Neural progenitor cell (in vitro differentiated cells): ENCODE measurements around the gene MICU2.

Source experiments
- EZH2 ChIP-seq: fragments of 200-600 bp; sonication (generic); IDR thresholded peaks from 2 replicates; pipeline ENCODE4 v1.6.1; 2017; ENCODE audit warnings: antibody characterized with exemption, mild to moderate bottlenecking, moderate library complexity
- EZH2phosphoT487 ChIP-seq: fragments of 200-600 bp; sonication (generic); IDR thresholded peaks from 2 replicates; pipeline ENCODE4 v1.6.1; 2017; ENCODE audit warnings: antibody characterized with exemption
- TF ChIP-seq, protein P1 (sequence below): fragments of 200-600 bp; sonication (generic); IDR thresholded peaks from 2 replicates; pipeline ENCODE4 v1.5.1; 2017; ENCODE audit warnings: antibody characterized with exemption, mild to moderate bottlenecking

DNA sequence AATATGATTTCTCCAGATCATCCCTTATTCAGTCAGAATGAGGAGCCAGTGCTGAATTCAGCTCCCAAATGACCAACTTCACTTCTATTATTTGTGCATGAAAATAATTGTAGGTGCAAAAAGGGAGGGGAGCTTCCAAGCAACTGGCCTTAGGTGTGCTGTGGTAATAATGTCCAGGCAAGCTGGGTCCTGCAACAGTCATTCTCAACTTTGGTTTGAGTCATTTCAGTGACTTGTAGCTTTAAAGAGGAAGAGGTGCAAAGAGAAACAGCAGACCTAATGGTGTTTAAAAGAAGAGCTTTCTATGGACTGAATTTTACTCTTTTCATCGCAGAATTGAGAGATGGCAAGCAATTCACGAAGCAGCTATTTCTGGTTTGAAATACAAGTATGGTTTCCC is 37.7 kb upstream of the MICU2 start:
- TF ChIP-seq, protein P1, sequence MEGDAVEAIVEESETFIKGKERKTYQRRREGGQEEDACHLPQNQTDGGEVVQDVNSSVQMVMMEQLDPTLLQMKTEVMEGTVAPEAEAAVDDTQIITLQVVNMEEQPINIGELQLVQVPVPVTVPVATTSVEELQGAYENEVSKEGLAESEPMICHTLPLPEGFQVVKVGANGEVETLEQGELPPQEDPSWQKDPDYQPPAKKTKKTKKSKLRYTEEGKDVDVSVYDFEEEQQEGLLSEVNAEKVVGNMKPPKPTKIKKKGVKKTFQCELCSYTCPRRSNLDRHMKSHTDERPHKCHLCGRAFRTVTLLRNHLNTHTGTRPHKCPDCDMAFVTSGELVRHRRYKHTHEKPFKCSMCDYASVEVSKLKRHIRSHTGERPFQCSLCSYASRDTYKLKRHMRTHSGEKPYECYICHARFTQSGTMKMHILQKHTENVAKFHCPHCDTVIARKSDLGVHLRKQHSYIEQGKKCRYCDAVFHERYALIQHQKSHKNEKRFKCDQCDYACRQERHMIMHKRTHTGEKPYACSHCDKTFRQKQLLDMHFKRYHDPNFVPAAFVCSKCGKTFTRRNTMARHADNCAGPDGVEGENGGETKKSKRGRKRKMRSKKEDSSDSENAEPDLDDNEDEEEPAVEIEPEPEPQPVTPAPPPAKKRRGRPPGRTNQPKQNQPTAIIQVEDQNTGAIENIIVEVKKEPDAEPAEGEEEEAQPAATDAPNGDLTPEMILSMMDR: no peak
- TF ChIP-seq EZH2 (no peak), EZH2phosphoT487 (no peak)
